Measurements from ENCODE around the gene RNF175.

RNF175 gene

DNA sequence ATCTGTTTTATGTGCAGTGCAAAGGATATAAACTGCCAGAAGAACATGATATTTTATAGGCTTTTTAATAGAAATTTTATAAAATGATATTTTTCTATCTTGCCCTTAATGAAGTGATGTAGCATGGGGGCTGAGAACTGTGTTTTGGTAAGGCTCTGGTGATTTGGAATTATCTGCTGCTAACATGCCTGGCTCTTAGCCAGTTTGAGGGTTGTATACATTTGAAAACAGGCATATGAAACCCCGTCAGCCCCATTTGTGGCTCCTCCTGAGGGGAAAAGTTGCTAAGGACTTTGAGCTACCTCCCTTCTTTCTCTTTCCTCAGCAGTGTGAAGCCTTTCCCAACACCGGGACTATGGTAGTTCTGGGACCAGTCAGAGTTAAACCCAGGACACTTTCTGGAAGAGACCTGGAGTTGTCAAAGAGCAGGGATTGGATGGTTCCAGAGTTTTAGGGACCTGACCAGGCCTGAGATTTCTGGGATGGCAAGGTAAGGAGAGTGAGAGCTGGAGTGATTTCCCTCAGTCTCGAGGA, 24.4 kb upstream of the RNF175 start:
- DNase-seq (ENCODE audit: extremely low read depth, low read depth): no peak
- TF ChIP-seq, protein P1, sequence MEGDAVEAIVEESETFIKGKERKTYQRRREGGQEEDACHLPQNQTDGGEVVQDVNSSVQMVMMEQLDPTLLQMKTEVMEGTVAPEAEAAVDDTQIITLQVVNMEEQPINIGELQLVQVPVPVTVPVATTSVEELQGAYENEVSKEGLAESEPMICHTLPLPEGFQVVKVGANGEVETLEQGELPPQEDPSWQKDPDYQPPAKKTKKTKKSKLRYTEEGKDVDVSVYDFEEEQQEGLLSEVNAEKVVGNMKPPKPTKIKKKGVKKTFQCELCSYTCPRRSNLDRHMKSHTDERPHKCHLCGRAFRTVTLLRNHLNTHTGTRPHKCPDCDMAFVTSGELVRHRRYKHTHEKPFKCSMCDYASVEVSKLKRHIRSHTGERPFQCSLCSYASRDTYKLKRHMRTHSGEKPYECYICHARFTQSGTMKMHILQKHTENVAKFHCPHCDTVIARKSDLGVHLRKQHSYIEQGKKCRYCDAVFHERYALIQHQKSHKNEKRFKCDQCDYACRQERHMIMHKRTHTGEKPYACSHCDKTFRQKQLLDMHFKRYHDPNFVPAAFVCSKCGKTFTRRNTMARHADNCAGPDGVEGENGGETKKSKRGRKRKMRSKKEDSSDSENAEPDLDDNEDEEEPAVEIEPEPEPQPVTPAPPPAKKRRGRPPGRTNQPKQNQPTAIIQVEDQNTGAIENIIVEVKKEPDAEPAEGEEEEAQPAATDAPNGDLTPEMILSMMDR (IDR thresholded peaks at IDR 0.05; ENCODE audit: low read depth, low read length): no peak

DNA sequence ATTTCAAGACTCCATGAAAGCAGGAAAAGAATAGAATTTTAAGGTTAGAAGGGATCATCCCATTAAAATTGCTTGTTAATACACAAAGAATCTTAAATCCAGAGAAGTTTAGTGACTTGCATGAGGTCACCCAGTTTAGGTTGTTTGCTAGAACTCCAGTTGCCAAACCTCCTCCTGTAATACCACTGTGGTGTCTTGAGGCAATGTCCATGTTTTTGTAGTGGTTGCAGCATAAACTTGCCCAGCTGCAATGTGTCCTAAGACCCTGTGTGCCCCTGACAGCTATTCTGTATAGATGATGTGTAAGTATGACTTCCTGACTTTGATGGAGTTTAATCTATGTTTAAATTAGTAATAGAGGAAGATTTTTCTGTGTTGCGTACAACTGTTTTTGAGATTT, 22.8 kb upstream of the RNF175 start:
- TF ChIP-seq, protein P1 (IDR thresholded peaks at IDR 0.05; ENCODE audit: low read depth, low read length): no peak
- no peak for DNase-seq (ENCODE audit: extremely low read depth, low read depth)

DNA sequence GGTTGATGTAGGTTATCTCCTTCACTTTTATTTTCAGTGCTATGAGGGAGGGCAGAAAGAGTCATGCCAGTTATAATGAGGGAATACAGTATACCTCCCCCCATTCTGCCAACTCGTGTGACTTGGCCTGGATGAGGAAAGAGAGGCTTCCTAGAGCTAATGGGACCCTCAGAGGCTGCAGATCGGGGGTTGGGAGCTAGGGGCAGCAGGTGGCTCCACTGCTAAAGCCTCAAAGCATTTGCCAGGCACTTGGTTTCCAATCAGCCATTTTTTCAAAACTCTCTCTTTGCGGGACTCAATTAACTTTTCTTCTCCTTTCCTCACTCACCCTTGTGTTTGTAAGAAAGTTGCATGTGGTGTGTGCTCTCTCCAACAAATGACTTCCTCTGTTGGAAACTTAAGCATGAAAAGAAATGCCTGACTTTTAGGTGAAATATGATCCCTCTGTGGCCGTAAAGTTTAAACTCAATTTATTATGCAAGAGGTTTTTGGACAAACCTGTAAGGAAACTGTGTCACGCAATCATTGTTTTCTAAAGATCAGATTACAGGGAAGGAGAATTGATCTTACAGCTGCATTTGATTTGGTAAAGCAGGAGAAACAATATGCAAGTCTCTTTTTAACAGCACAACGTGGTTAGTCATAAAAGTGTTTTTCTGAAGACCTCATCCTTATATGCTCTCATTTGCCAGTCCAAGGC, 22.0 kb upstream of the RNF175 start:
- TF ChIP-seq, protein P1 (IDR thresholded peaks at IDR 0.05; ENCODE audit: low read depth, low read length): peak; percentile 8
- DNase-seq (ENCODE audit: extremely low read depth, low read depth): peak; percentile 81

DNA sequence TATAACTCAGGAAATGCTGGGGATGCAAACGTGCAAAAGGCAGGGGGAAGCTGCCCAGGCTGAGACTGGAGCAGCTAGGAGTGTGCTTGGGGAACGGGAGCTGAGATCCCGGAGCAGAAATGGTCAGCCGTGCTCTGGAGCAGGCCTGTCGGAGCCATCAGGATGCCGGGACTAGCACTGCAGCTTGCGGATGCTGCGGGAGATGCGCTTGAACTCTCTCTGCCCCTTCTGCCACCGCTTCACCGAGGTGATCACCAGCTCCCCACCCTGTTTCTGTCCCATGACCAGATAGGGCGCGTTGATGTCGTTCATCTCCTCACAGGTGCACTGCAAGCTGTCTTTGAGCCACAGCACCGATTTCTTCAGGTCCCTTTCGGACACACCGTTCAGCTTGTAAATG, 21.5 kb upstream of the RNF175 start:
- TF ChIP-seq, protein P1 (IDR thresholded peaks at IDR 0.05; ENCODE audit: low read depth, low read length): no peak
- no peak for DNase-seq (ENCODE audit: extremely low read depth, low read depth)

DNA sequence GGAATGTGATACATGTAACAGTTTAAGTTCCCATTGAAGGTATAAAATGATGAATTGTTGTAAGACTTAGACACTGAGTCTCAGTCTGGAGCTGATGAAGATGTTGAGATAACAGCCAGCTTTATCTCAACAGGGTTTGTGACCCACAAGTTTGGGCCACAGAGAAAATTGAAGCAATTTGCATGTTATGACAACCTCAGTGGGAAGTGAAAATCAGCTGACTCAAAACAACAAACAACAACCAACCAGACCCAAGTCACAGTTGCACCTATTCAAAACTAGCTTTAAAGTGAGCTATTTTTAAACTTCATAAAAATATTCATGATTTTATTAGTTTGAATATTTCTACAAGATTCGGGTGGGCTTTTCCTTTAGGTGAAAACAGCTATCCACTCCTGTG, 21.1 kb upstream of the RNF175 start:
- no peak for DNase-seq (ENCODE audit: extremely low read depth, low read depth)
- TF ChIP-seq, protein P1 (IDR thresholded peaks at IDR 0.05; ENCODE audit: low read depth, low read length): no peak

DNA sequence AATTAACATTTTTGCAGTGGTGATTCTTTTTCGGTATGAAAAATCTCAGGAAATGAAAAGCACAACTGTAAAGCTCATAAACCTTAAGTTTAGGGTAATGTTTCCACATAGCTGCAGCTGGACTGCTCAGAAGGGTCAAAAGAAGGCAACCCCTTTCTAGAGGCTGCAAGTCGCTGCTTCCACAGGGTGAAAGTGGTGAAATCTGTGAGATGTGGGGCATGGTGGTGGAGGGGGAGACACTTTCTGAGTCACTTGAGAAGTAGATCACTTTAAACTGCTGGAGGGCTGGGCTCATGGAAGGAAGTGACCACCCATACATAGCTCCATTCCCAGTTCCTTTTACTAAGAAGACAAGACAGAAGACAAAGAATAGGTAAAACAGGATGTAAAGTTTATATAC, 20.4 kb upstream of the RNF175 start:
- no peak for DNase-seq (ENCODE audit: extremely low read depth, low read depth)
- TF ChIP-seq, protein P1 (IDR thresholded peaks at IDR 0.05; ENCODE audit: low read depth, low read length): no peak

DNA sequence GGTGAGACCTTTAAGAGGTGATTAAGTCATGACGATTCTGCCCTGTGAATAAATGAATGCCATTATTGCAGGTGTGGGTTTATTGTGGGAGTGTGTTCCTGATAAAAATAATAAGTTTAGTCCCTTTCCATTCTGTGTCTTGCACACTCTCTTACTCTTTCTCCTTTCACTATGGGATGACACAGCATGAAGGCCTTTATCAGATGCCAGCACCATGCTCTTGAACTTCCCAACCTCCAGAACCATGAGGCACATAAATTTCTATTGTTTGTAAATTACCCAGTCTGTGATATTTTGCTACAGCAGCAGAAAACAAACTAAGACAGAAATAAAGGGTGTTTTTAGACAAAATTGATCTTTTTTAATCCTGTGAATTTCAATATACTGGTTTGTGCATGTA, 18.6 kb upstream of the RNF175 start:
- no peak for DNase-seq (ENCODE audit: extremely low read depth, low read depth)
- TF ChIP-seq, protein P1 (IDR thresholded peaks at IDR 0.05; ENCODE audit: low read depth, low read length): no peak
